GM19193 (cell line): ENCODE data around the gene AQP12B.

Source experiments
- POLR2A ChIP-seq: IDR thresholded peaks from 4 replicates; pipeline ENCODE4 v1.6.1; 2011; ENCODE audit not compliant: insufficient read depth, insufficient read length; ENCODE audit errors: extremely low read depth

Gene AQP12B

GRCh38 chr2:240628808-240629618, 53.7 kb downstream of the AQP12B start:
- TF ChIP-seq POLR2A = no peak

- no peak for TF ChIP-seq POLR2A
Observed at GRCh38 chr2:240628507-240628807, 54.2 kb downstream of the AQP12B start.

DNA sequence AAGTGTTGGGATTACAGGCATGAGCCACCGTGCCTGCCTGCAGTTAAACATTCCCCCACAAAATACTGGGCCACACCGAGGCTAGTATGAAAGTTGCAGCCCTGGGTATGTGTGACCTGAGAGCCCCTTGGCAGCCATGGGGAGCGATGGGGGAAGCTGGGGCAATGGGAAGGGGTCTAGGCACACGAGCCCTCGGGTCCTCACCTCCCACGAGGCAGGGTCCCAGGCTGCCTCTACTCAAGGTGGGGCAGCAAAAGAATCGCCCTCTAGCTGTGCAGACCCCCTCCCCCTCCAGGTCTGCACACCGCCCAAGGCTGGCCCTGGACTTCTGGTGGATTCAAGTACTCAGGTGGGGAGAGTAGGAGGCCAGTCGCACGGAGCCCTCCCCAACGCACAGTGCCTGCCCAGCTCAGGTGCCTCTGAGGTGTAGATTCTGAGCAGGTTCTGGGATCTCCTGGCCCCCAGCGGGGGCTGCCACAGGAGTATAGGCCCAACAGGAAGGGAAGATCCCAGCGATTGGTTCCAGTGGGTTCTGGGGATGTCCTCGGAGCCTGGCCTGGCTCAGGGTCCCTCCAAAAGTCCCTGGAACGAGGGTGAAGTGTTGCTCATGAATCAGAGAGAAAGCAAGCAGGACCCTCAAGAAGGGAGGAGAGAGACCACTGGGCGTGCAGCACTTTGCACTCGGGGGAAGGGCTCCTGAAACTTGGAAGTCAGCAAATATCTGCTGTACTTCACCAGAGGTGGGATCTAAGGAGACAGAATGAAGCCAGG, 54.8 kb downstream of the AQP12B start:
- TF ChIP-seq POLR2A = no peak

GRCh38 chr2:240626531-240627300, 56.0 kb downstream of the AQP12B start:
- no peak for TF ChIP-seq POLR2A
